WERI-Rb-1 (cell line): ENCODE measurements around the gene OMG.
"Not testable (repeated sequence)": the region's sequence is repeated elsewhere in the genome, so short reads cannot be mapped to it uniquely, and the experiment has no call there.

ENCODE experiments used
- DNase-seq: peaks from one replicate; pipeline ENCODE4 v3.0.0-alpha.2; 2020
- H3K27ac ChIP-seq: fragments of 250-450 bp; sonication (Bioruptor Pico); 2 replicates; pipeline ENCODE4 v1.5.1; 2020; ENCODE audit warnings: mild to moderate bottlenecking, moderate library complexity
- H3K27me3 ChIP-seq: fragments of 250-450 bp; sonication (Bioruptor Pico); 2 replicates; pipeline ENCODE4 v1.5.1; 2021; ENCODE audit warnings: mild to moderate bottlenecking, low read depth, moderate library complexity; ENCODE audit not compliant: insufficient read depth, severe bottlenecking
- H3K36me3 ChIP-seq: fragments of 250-450 bp; sonication (Bioruptor Pico); 2 replicates; pipeline ENCODE4 v1.5.1; 2020; ENCODE audit warnings: mild to moderate bottlenecking, moderate library complexity
- H3K4me3 ChIP-seq: 2 replicates; pipeline ENCODE4 v1.5.1; 2011; ENCODE audit warnings: low read depth, mild to moderate bottlenecking, control low read depth, low read length
- H3K9me3 ChIP-seq: fragments of 250-450 bp; sonication (Bioruptor Pico); 2 replicates; pipeline ENCODE4 v1.5.1; 2021; ENCODE audit warnings: mild to moderate bottlenecking, moderate library complexity; ENCODE audit not compliant: severe bottlenecking
- TF ChIP-seq, protein P1 (sequence below): IDR thresholded peaks from 2 replicates; pipeline ENCODE4 v1.5.1; 2011; ENCODE audit warnings: low read depth, mild to moderate bottlenecking, control low read depth, inconsistent platforms, low read length

Gene OMG

GRCh38 chr17:31291820-31292219 lies 5.2 kb downstream of the OMG start:
- no peak overlapping the region for H3K27ac ChIP-seq
- no peak for DNase-seq
- H3K4me3 ChIP-seq, result no peak overlapping the region
- TF ChIP-seq, protein P1, sequence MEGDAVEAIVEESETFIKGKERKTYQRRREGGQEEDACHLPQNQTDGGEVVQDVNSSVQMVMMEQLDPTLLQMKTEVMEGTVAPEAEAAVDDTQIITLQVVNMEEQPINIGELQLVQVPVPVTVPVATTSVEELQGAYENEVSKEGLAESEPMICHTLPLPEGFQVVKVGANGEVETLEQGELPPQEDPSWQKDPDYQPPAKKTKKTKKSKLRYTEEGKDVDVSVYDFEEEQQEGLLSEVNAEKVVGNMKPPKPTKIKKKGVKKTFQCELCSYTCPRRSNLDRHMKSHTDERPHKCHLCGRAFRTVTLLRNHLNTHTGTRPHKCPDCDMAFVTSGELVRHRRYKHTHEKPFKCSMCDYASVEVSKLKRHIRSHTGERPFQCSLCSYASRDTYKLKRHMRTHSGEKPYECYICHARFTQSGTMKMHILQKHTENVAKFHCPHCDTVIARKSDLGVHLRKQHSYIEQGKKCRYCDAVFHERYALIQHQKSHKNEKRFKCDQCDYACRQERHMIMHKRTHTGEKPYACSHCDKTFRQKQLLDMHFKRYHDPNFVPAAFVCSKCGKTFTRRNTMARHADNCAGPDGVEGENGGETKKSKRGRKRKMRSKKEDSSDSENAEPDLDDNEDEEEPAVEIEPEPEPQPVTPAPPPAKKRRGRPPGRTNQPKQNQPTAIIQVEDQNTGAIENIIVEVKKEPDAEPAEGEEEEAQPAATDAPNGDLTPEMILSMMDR, result no peak
- peaks cover 10% of the 10 kb centered on the region for H3K36me3 ChIP-seq
- no peaks in the 10 kb centered on the region for H3K9me3 ChIP-seq
- no peaks in the 10 kb centered on the region for H3K27me3 ChIP-seq

- no peak for DNase-seq
- Histone ChIP-seq H3K4me3 (no peak overlapping the region), H3K27me3 (no peaks in the 10 kb centered on the region), H3K36me3 (peaks cover 10% of the 10 kb centered on the region), H3K9me3 (no peaks in the 10 kb centered on the region), H3K27ac (no peak overlapping the region)
- TF ChIP-seq, protein P1, result no peak
These were observed 7.2 kb downstream of the OMG start for GRCh38 chr17:31289790-31290189.

DNA sequence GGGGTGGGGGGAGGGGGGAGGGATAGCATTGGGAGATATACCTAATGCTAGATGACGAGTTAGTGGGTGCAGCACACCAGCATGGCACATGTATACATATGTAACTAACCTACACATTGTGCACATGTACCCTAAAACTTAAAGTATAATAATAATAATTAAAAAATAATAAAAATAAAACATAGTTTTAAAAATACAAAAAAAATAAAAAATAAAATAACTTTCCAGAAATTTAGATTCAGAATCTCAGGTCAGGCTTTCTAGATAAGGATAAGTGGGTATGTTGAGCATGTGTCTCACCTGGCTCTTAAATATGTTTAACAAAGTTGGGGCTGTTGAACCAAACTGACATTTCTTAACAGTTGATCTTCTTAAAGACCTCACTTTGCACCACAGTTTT lies 9.1 kb downstream of the OMG start:
- not testable (repeated sequence) for DNase-seq, H3K27me3 ChIP-seq, H3K27ac ChIP-seq, H3K9me3 ChIP-seq, H3K4me3 ChIP-seq
- H3K36me3 ChIP-seq, result peaks cover 10% of the 10 kb centered on the region

DNA sequence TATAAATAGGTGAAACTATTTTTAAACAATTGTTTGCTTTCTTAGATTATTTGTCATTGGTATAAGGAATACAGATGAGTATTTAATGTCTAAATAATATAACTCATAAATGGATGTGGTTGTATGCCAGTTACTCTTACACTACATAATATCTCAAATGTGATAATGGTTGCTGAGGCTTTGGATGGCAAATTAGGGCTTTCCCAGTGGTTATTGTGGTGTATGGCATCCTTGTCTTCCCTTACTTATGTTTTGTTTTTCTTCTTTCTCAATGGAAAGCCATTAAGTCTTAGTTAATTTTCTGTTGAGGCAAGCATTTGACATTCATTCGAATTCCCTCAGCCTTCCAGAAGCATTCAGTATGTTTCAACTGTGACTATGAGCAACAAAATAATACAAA lies 10.5 kb downstream of the OMG start:
- H3K27me3 ChIP-seq, result no peaks in the 10 kb centered on the region
- DNase-seq, result no peak
- H3K4me3 ChIP-seq, result no peak overlapping the region
- TF ChIP-seq, protein P1, result no peak
- H3K36me3 ChIP-seq, result peaks cover 4% of the 10 kb centered on the region; the same call in 1 of the 2 replicates
- H3K27ac ChIP-seq, result no peak overlapping the region
- H3K9me3 ChIP-seq, result no peaks in the 10 kb centered on the region

- peaks cover 4% of the 10 kb centered on the region for H3K36me3 ChIP-seq
- DNase-seq, result no peak
- H3K4me3 ChIP-seq, result no peak overlapping the region
- no peaks in the 10 kb centered on the region for H3K27me3 ChIP-seq
- no peak overlapping the region for H3K27ac ChIP-seq
- TF ChIP-seq, protein P1, result no peak
- H3K9me3 ChIP-seq, result no peaks in the 10 kb centered on the region
These were observed 13.2 kb downstream of the OMG start for GRCh38 chr17:31283841-31284240.

DNA sequence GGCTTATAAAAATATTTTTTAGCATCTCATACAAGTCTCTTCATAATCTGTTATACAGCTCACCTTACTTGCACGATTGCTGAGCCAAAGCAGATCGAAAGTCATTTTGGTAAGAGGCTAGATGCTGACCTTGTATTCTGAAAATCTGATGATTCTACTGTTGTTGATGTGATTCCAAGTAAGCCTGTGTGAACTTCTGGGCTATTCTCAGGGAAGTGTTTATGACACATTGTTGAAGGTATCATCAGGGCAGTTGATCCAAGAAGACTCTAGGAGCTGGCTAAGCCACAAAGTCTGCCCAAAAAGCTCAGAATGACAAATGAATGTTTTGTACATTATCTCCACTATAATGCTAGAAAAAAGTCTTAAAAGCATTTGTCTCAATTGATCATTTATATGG lies 16.0 kb downstream of the OMG start:
- Histone ChIP-seq H3K9me3 (no peaks in the 10 kb centered on the region), H3K4me3 (no peak overlapping the region), H3K27ac (no peak overlapping the region), H3K36me3 (peaks cover 15% of the 10 kb centered on the region), H3K27me3 (no peaks in the 10 kb centered on the region)
- no peak for DNase-seq
- TF ChIP-seq, protein P1, result no peak
